Activated T-helper 17 cell treated with anti-CD3 and anti-CD28 coated beads, Interleukin-2, amount 50 U/mL, for 72 hours (primary cell): ENCODE measurements around the gene NIPAL4. TPM values are rescaled to one million over a fixed set of nuclear protein-coding genes. Genes with fewer than 3 reads are reported as not detected.

Experiments
- total RNA-seq, 2 donors: library from RNA; stranded (reverse); gene quantifications; one replicate each; pipeline ENCODE4 v1.2.3, GENCODE V29; 2022

The NIPAL4 gene
- total RNA-seq, 2 donors from 2014 or later: 0.65 to 0.90 TPM

Other genes with a start within 250 kb of the NIPAL4 start
- 100 to 1,000 TPM; 269 to 291 TPM for gene CYFIP2, start 194.1 kb upstream of the NIPAL4 start, total RNA-seq
- 100 to 1,000 TPM in 1 of 2 donors, 10 to 100 TPM in 1; 71.2 to 145 TPM for gene ADAM19, start 115.6 kb downstream of the NIPAL4 start, total RNA-seq
- 1 to 10 TPM in 1 of 2 donors, under 1 TPM in 1; 0.50 to 1.0 TPM for gene SOX30, start 192.2 kb downstream of the NIPAL4 start, total RNA-seq
- gene C5orf52, start 211.3 kb downstream of the NIPAL4 start, total RNA-seq: not detected